Measurements from ENCODE around the gene KCNK1.
"Not testable (repeated sequence)": the region's sequence is repeated elsewhere in the genome, so short reads cannot be mapped to it uniquely, and the experiment has no call there.

The KCNK1 gene

GRCh38 chr1:233607252-233608119 lies 6.4 kb upstream of the KCNK1 start:
- no peak overlapping the region for H3K9ac ChIP-seq (ENCODE audit: insufficient read length, low read depth)
- TF ChIP-seq SUZ12 (IDR thresholded peaks at IDR 0.05; ENCODE audit: extremely low read depth, insufficient read depth, insufficient read length) (no peak), YY1 (IDR thresholded peaks at IDR 0.05; ENCODE audit: insufficient read depth, insufficient read length) (no peak), ZNF274 (IDR thresholded peaks at IDR 0.05; ENCODE audit: low read depth, low read length) (no peak)
- no peak for DNase-seq (ENCODE audit: low read depth, low spot score)
- no peaks in the 10 kb centered on the region for H3K36me3 ChIP-seq (ENCODE audit: insufficient read depth, insufficient read length, low read length)
- no peaks in the 10 kb centered on the region for H3K9me3 ChIP-seq (ENCODE audit: insufficient read depth, low read length)
- H3K4me3 ChIP-seq (ENCODE audit: insufficient read length, low read depth), result no peak overlapping the region
- peaks cover 60% of the 10 kb centered on the region for H3K27me3 ChIP-seq (ENCODE audit: insufficient read depth, insufficient read length)
- H3K4me1 ChIP-seq (ENCODE audit: insufficient read depth, insufficient read length), result no peaks in the 10 kb centered on the region

- Histone ChIP-seq H3K36me3 (ENCODE audit: insufficient read depth, insufficient read length, low read length) (no peaks in the 10 kb centered on the region), H3K27me3 (ENCODE audit: insufficient read depth, insufficient read length) (peaks cover 65% of the 10 kb centered on the region), H3K4me1 (ENCODE audit: insufficient read depth, insufficient read length) (no peaks in the 10 kb centered on the region), H3K4me3 (ENCODE audit: insufficient read length, low read depth) (no peak overlapping the region), H3K9ac (ENCODE audit: insufficient read length, low read depth) (no peak overlapping the region), H3K9me3 (ENCODE audit: insufficient read depth, low read length) (no peaks in the 10 kb centered on the region)
- DNase-seq (ENCODE audit: low read depth, low spot score), result no peak
- TF ChIP-seq SUZ12 (IDR thresholded peaks at IDR 0.05; ENCODE audit: extremely low read depth, insufficient read depth, insufficient read length), result no peak
- TF ChIP-seq ZNF274 (IDR thresholded peaks at IDR 0.05; ENCODE audit: low read depth, low read length), result no peak
- no peak for TF ChIP-seq YY1 (IDR thresholded peaks at IDR 0.05; ENCODE audit: insufficient read depth, insufficient read length)
Observed at GRCh38 chr1:233608988-233609387, 4.9 kb upstream of the KCNK1 start.

- TF ChIP-seq ZNF274 (IDR thresholded peaks at IDR 0.05; ENCODE audit: low read depth, low read length) (no peak), YY1 (IDR thresholded peaks at IDR 0.05; ENCODE audit: insufficient read depth, insufficient read length) (no peak)
- Histone ChIP-seq H3K9me3 (ENCODE audit: insufficient read depth, low read length) (no peaks in the 10 kb centered on the region), H3K36me3 (ENCODE audit: insufficient read depth, insufficient read length, low read length) (no peaks in the 10 kb centered on the region), H3K4me3 (ENCODE audit: insufficient read length, low read depth) (no peak overlapping the region), H3K27me3 (ENCODE audit: insufficient read depth, insufficient read length) (peaks cover 69% of the 10 kb centered on the region), H3K4me1 (ENCODE audit: insufficient read depth, insufficient read length) (no peaks in the 10 kb centered on the region), H3K9ac (ENCODE audit: insufficient read length, low read depth) (no peak overlapping the region)
- DNase-seq (ENCODE audit: low read depth, low spot score), result no peak
Observed at GRCh38 chr1:233609926-233610325, 4.0 kb upstream of the KCNK1 start.

- Histone ChIP-seq H3K27me3 (ENCODE audit: insufficient read depth, insufficient read length) (peaks cover 76% of the 10 kb centered on the region), H3K4me3 (ENCODE audit: insufficient read length, low read depth) (no peak overlapping the region), H3K9me3 (ENCODE audit: insufficient read depth, low read length) (no peaks in the 10 kb centered on the region), H3K9ac (ENCODE audit: insufficient read length, low read depth) (no peak overlapping the region), H3K36me3 (ENCODE audit: insufficient read depth, insufficient read length, low read length) (no peaks in the 10 kb centered on the region), H3K4me1 (ENCODE audit: insufficient read depth, insufficient read length) (peaks cover 5% of the 10 kb centered on the region)
- no peak for DNase-seq (ENCODE audit: low read depth, low spot score)
- no peak for TF ChIP-seq SUZ12 (IDR thresholded peaks at IDR 0.05; ENCODE audit: extremely low read depth, insufficient read depth, insufficient read length)
- TF ChIP-seq ZNF274 (IDR thresholded peaks at IDR 0.05; ENCODE audit: low read depth, low read length), result no peak
- TF ChIP-seq YY1 (IDR thresholded peaks at IDR 0.05; ENCODE audit: insufficient read depth, insufficient read length), result no peak
Observed at GRCh38 chr1:233610628-233611027, 3.3 kb upstream of the KCNK1 start.

GRCh38 chr1:233611363-233611762 lies 2.5 kb upstream of the KCNK1 start:
- not testable (repeated sequence) for H3K4me1 ChIP-seq (ENCODE audit: insufficient read depth, insufficient read length); H3K9ac ChIP-seq (ENCODE audit: insufficient read length, low read depth); H3K36me3 ChIP-seq (ENCODE audit: insufficient read depth, insufficient read length, low read length); H3K4me3 ChIP-seq (ENCODE audit: insufficient read length, low read depth); DNase-seq (ENCODE audit: low read depth, low spot score); H3K9me3 ChIP-seq (ENCODE audit: insufficient read depth, low read length)
- peaks cover 83% of the 10 kb centered on the region for H3K27me3 ChIP-seq (ENCODE audit: insufficient read depth, insufficient read length)

GRCh38 chr1:233614173-233614742 lies 352 bp downstream of the KCNK1 start:
- DNase-seq (ENCODE audit: low read depth, low spot score), result peak; percentile 57

GRCh38 chr1:233614743-233615521 lies 1.0 kb downstream of the KCNK1 start:
- H3K36me3 ChIP-seq (ENCODE audit: insufficient read depth, insufficient read length, low read length), result no peaks in the 10 kb centered on the region
- no peak for DNase-seq (ENCODE audit: low read depth, low spot score)
- no peaks in the 10 kb centered on the region for H3K9me3 ChIP-seq (ENCODE audit: insufficient read depth, low read length)
- peaks cover 5% of the 10 kb centered on the region for H3K4me1 ChIP-seq (ENCODE audit: insufficient read depth, insufficient read length)
- peaks cover 57% of the 10 kb centered on the region for H3K27me3 ChIP-seq (ENCODE audit: insufficient read depth, insufficient read length)
- no peak for TF ChIP-seq SUZ12 (IDR thresholded peaks at IDR 0.05; ENCODE audit: extremely low read depth, insufficient read depth, insufficient read length)
- TF ChIP-seq ZNF274 (IDR thresholded peaks at IDR 0.05; ENCODE audit: low read depth, low read length), result no peak
- TF ChIP-seq YY1 (IDR thresholded peaks at IDR 0.05; ENCODE audit: insufficient read depth, insufficient read length), result no peak
- peak overlapping the region; percentile 89 for H3K4me3 ChIP-seq (ENCODE audit: insufficient read length, low read depth)
- peak overlapping the region; percentile 77 for H3K9ac ChIP-seq (ENCODE audit: insufficient read length, low read depth)

More at GRCh38 chr1:233614173-233614742, 352 bp downstream of the KCNK1 start:
- Histone ChIP-seq H3K27me3 (ENCODE audit: insufficient read depth, insufficient read length) (peaks cover 64% of the 10 kb centered on the region), H3K9me3 (ENCODE audit: insufficient read depth, low read length) (no peaks in the 10 kb centered on the region), H3K4me3 (ENCODE audit: insufficient read length, low read depth) (peak overlapping the region; percentile 89), H3K9ac (ENCODE audit: insufficient read length, low read depth) (peak overlapping the region; percentile 94), H3K36me3 (ENCODE audit: insufficient read depth, insufficient read length, low read length) (no peaks in the 10 kb centered on the region), H3K4me1 (ENCODE audit: insufficient read depth, insufficient read length) (peaks cover 5% of the 10 kb centered on the region)
- TF ChIP-seq YY1 (IDR thresholded peaks at IDR 0.05; ENCODE audit: insufficient read depth, insufficient read length) (no peak), SUZ12 (IDR thresholded peaks at IDR 0.05; ENCODE audit: extremely low read depth, insufficient read depth, insufficient read length) (no peak), ZNF274 (IDR thresholded peaks at IDR 0.05; ENCODE audit: low read depth, low read length) (no peak)
